Thoracic aorta (tissue), 2 donors: ENCODE results near the gene DCHS2. TPM values are rescaled to one million over a fixed set of nuclear protein-coding genes. Genes with fewer than 3 reads are reported as not detected.

Experiments
- ATAC-seq: fragments of 150-250 bp; one replicate; pipeline ENCODE4 v1.8.0; 2017; ENCODE audit warnings: low read depth; ENCODE audit not compliant: insufficient number of reproducible peaks, low FRiP score
- DNase-seq: peaks from one replicate; pipeline ENCODE4 v3.0.0-alpha.2; 2020; ENCODE audit warnings: low spot score
- H3K27ac ChIP-seq, 2 donors: fragments of 200-600 bp; sonication (generic); 1 replicate in 1 of 2; 2 replicates in 1 of 2; pipeline ENCODE4 v1.5.1; 2016; ENCODE audit warnings: mild to moderate bottlenecking in 2 of 2, moderate library complexity in 2 of 2
- H3K27me3 ChIP-seq: fragments of 200-600 bp; sonication (generic); replicated peaks from 2 replicates; pipeline ENCODE4 v1.6.0; 2016; ENCODE audit warnings: mild to moderate bottlenecking; ENCODE audit not compliant: insufficient read depth
- H3K36me3 ChIP-seq: fragments of 200-600 bp; sonication (generic); one replicate; pipeline ENCODE4 v1.5.1; 2016
- H3K4me1 ChIP-seq, 2 donors: fragments of 200-600 bp; sonication (generic); 1 replicate in 1 of 2; 2 replicates in 1 of 2; pipeline versions ENCODE4 v1.5.1 to v1.6.0; 2016; ENCODE audit warnings: low read depth in 2 of 2, mild to moderate bottlenecking in 1 of 2; ENCODE audit not compliant: control insufficient read depth in 1 of 2
- H3K4me3 ChIP-seq: fragments of 200-600 bp; sonication (generic); 2 replicates; pipeline ENCODE4 v1.5.1; 2016; ENCODE audit warnings: mild to moderate bottlenecking
- H3K9me3 ChIP-seq: fragments of 200-600 bp; sonication (generic); 2 replicates; pipeline ENCODE4 v1.5.1; 2016
- CTCF ChIP-seq: fragments of 200-600 bp; sonication (generic); IDR thresholded peaks from one replicate; pipeline ENCODE4 v1.5.1; 2019; ENCODE audit warnings: antibody characterized with exemption
- total RNA-seq, 2 donors: library from RNA; depleted of rRNA; stranded (reverse); fragments of >200 nt; gene quantifications; one replicate each; pipeline versions ENCODE4 v1.1.0 to v1.2.3, GENCODE V29; 2016

The DCHS2 gene
- total RNA-seq, 2 donors from 2014 or later: 0.35 TPM; not detected in 1

GRCh38 chr4:154456240-154456639, 35.4 kb downstream of the DCHS2 start:
- ATAC-seq (no peak), DNase-seq (no peak)
- Histone ChIP-seq H3K9me3 (no peaks in the 10 kb centered on the region), H3K36me3 (no peaks in the 10 kb centered on the region), H3K4me3 (no peak overlapping the region), H3K27ac (no peak overlapping the region), H3K27me3 (no peaks in the 10 kb centered on the region), H3K4me1 (no peaks in the 10 kb centered on the region)
- TF ChIP-seq CTCF: no peak

GRCh38 chr4:154455111-154455510, 36.5 kb downstream of the DCHS2 start:
- H3K36me3 ChIP-seq: no peaks in the 10 kb centered on the region
- no peak overlapping the region for H3K4me3 ChIP-seq
- no peak overlapping the region for H3K27ac ChIP-seq
- DNase-seq (no peak), ATAC-seq (no peak)
- H3K9me3 ChIP-seq: no peaks in the 10 kb centered on the region
- H3K4me1 ChIP-seq: no peaks in the 10 kb centered on the region
- no peak for TF ChIP-seq CTCF
- no peaks in the 10 kb centered on the region for H3K27me3 ChIP-seq

- Histone ChIP-seq H3K4me1 (no peaks in the 10 kb centered on the region), H3K27me3 (no peaks in the 10 kb centered on the region), H3K9me3 (no peaks in the 10 kb centered on the region), H3K4me3 (no peak overlapping the region), H3K27ac (no peak overlapping the region), H3K36me3 (no peaks in the 10 kb centered on the region)
- ATAC-seq: no peak
- DNase-seq: no peak
- no peak for TF ChIP-seq CTCF
Observed at GRCh38 chr4:154454710-154455109, 36.9 kb downstream of the DCHS2 start.

GRCh38 chr4:154452798-154453346, 38.7 kb downstream of the DCHS2 start:
- no peak for TF ChIP-seq CTCF
- Histone ChIP-seq H3K27ac (no peak overlapping the region), H3K27me3 (no peaks in the 10 kb centered on the region), H3K4me1 (no peaks in the 10 kb centered on the region), H3K36me3 (no peaks in the 10 kb centered on the region), H3K4me3 (no peak overlapping the region), H3K9me3 (no peaks in the 10 kb centered on the region)
- no peak for DNase-seq
- no peak for ATAC-seq

- no peak overlapping the region for H3K4me3 ChIP-seq
- H3K9me3 ChIP-seq: no peaks in the 10 kb centered on the region
- H3K4me1 ChIP-seq: no peaks in the 10 kb centered on the region
- DNase-seq: no peak
- no peak for TF ChIP-seq CTCF
- H3K27me3 ChIP-seq: no peaks in the 10 kb centered on the region
- H3K27ac ChIP-seq: no peak overlapping the region
- H3K36me3 ChIP-seq: no peaks in the 10 kb centered on the region
- no peak for ATAC-seq
Observed at GRCh38 chr4:154450966-154451365, 40.6 kb downstream of the DCHS2 start.
